HL-60 (cell line): Measurements from ENCODE around the gene ACP4.

Experiments used
- CTCF ChIP-seq: IDR thresholded peaks from one replicate; pipeline ENCODE4 v1.5.1; 2011; ENCODE audit warnings: low read length, control low read depth, inconsistent platforms; ENCODE audit not compliant: insufficient read depth
- POLR2AphosphoS5 ChIP-seq: IDR thresholded peaks from 2 replicates; pipeline ENCODE4 v1.6.1; 2012; ENCODE audit warnings: low read depth

GRCh38 chr19:50798659-50799546 is 8.7 kb downstream of the ACP4 start:
- TF ChIP-seq POLR2AphosphoS5 (no peak), CTCF (no peak)
